ENCODE results near the gene NR4A1.

The NR4A1 gene

GRCh38 chr12:52058631-52059361 is 7.6 kb downstream of the NR4A1 start:
- DNase-seq (ENCODE audit: low read depth): no peak

- no peak for DNase-seq (ENCODE audit: low read depth)
Measured at GRCh38 chr12:52059582-52060497, 8.6 kb downstream of the NR4A1 start.

GRCh38 chr12:52060498-52061177 is 9.4 kb downstream of the NR4A1 start:
- DNase-seq (ENCODE audit: low read depth): no peak

- DNase-seq (ENCODE audit: low read depth): no peak
Measured at GRCh38 chr12:52061470-52062166, 10.4 kb downstream of the NR4A1 start.

GRCh38 chr12:52062167-52063081 is 11.2 kb downstream of the NR4A1 start:
- DNase-seq (ENCODE audit: low read depth): no peak

- no peak for DNase-seq (ENCODE audit: low read depth)
Measured at GRCh38 chr12:52063082-52063924, 12.1 kb downstream of the NR4A1 start.

- DNase-seq (ENCODE audit: low read depth): no peak
Measured at GRCh38 chr12:52063981-52064649, 12.9 kb downstream of the NR4A1 start.

GRCh38 chr12:52066346-52067080 is 15.3 kb downstream of the NR4A1 start:
- no peak for DNase-seq (ENCODE audit: low read depth)

- DNase-seq (ENCODE audit: low read depth): no peak
Measured at GRCh38 chr12:52067081-52067374, 15.8 kb downstream of the NR4A1 start.

- DNase-seq (ENCODE audit: low read depth): peak; percentile 89
Measured at GRCh38 chr12:52069327-52070184, 18.3 kb downstream of the NR4A1 start, which contains the start of gene ATG101. Gene ATG101, plus strand, starts transcription at chr12:52069978. Its CDS starts 3,673 bp downstream, at chr12:52073651.

- DNase-seq (ENCODE audit: low read depth): no peak
Measured at GRCh38 chr12:52070185-52070925, 19.1 kb downstream of the NR4A1 start.

- DNase-seq (ENCODE audit: low read depth): no peak
Measured at GRCh38 chr12:52073531-52074381, 22.5 kb downstream of the NR4A1 start.

GRCh38 chr12:52074971-52075724 is 23.9 kb downstream of the NR4A1 start:
- DNase-seq (ENCODE audit: low read depth): no peak

- no peak for DNase-seq (ENCODE audit: low read depth)
Measured at GRCh38 chr12:52076811-52077210, 25.6 kb downstream of the NR4A1 start.

- no peak for DNase-seq (ENCODE audit: low read depth)
Measured at GRCh38 chr12:52078276-52078675, 27.0 kb downstream of the NR4A1 start.

Measured in CMK (cell line).